ENCODE results near the gene MKNK1.

Gene MKNK1

GRCh38 chr1:46517932-46518498 lies 86.1 kb downstream of the MKNK1 start:
- no peaks in the 10 kb centered on the region for H3K36me3 ChIP-seq (ENCODE audit: control insufficient read depth, insufficient read depth, low read length)
- H3K9ac ChIP-seq, result no peak overlapping the region
- H3K79me2 ChIP-seq, result no peaks in the 10 kb centered on the region
- no peak overlapping the region for H3K4me3 ChIP-seq (ENCODE audit: low read depth, low read length)
- peaks cover 10% of the 10 kb centered on the region for H3K4me1 ChIP-seq
- no peak overlapping the region for H3K27ac ChIP-seq
- no peak overlapping the region for H2AFZ ChIP-seq
- no peaks in the 10 kb centered on the region for H3K27me3 ChIP-seq (ENCODE audit: control insufficient read depth, insufficient read depth, low read length)
- H3K4me2 ChIP-seq (ENCODE audit: low read length), result no peak overlapping the region
- TF ChIP-seq, protein P1, sequence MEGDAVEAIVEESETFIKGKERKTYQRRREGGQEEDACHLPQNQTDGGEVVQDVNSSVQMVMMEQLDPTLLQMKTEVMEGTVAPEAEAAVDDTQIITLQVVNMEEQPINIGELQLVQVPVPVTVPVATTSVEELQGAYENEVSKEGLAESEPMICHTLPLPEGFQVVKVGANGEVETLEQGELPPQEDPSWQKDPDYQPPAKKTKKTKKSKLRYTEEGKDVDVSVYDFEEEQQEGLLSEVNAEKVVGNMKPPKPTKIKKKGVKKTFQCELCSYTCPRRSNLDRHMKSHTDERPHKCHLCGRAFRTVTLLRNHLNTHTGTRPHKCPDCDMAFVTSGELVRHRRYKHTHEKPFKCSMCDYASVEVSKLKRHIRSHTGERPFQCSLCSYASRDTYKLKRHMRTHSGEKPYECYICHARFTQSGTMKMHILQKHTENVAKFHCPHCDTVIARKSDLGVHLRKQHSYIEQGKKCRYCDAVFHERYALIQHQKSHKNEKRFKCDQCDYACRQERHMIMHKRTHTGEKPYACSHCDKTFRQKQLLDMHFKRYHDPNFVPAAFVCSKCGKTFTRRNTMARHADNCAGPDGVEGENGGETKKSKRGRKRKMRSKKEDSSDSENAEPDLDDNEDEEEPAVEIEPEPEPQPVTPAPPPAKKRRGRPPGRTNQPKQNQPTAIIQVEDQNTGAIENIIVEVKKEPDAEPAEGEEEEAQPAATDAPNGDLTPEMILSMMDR (IDR thresholded peaks at IDR 0.05), result no peak
- H3K9me3 ChIP-seq (ENCODE audit: control insufficient read depth, low read length), result no peaks in the 10 kb centered on the region

GRCh38 chr1:46517010-46517600 lies 87.0 kb downstream of the MKNK1 start:
- TF ChIP-seq, protein P1 (IDR thresholded peaks at IDR 0.05), result no peak
- H3K79me2 ChIP-seq, result no peaks in the 10 kb centered on the region
- H3K9ac ChIP-seq, result no peak overlapping the region
- peak overlapping the region; percentile 57 for H2AFZ ChIP-seq
- H3K4me3 ChIP-seq (ENCODE audit: low read depth, low read length), result peak overlapping the region; percentile 1
- H3K36me3 ChIP-seq (ENCODE audit: control insufficient read depth, insufficient read depth, low read length), result no peaks in the 10 kb centered on the region
- no peaks in the 10 kb centered on the region for H3K9me3 ChIP-seq (ENCODE audit: control insufficient read depth, low read length)
- peak overlapping the region; percentile 65 for H3K27ac ChIP-seq
- H3K4me1 ChIP-seq, result peaks cover 5% of the 10 kb centered on the region
- H3K4me2 ChIP-seq (ENCODE audit: low read length), result peak overlapping the region; percentile 24
- no peaks in the 10 kb centered on the region for H3K27me3 ChIP-seq (ENCODE audit: control insufficient read depth, insufficient read depth, low read length)

GRCh38 chr1:46516200-46516950 lies 87.7 kb downstream of the MKNK1 start:
- H3K27me3 ChIP-seq (ENCODE audit: control insufficient read depth, insufficient read depth, low read length), result no peaks in the 10 kb centered on the region
- H3K4me1 ChIP-seq, result peaks cover 2% of the 10 kb centered on the region
- H3K9me3 ChIP-seq (ENCODE audit: control insufficient read depth, low read length), result no peaks in the 10 kb centered on the region
- H3K36me3 ChIP-seq (ENCODE audit: control insufficient read depth, insufficient read depth, low read length), result no peaks in the 10 kb centered on the region
- TF ChIP-seq, protein P1 (IDR thresholded peaks at IDR 0.05), result no peak
- no peaks in the 10 kb centered on the region for H3K79me2 ChIP-seq
- H3K9ac ChIP-seq, result no peak overlapping the region
- peak overlapping the region; percentile 65 for H3K27ac ChIP-seq
- H3K4me2 ChIP-seq (ENCODE audit: low read length), result peak overlapping the region; percentile 24
- H3K4me3 ChIP-seq (ENCODE audit: low read depth, low read length), result peak overlapping the region; percentile 1
- no peak overlapping the region for H2AFZ ChIP-seq

DNA sequence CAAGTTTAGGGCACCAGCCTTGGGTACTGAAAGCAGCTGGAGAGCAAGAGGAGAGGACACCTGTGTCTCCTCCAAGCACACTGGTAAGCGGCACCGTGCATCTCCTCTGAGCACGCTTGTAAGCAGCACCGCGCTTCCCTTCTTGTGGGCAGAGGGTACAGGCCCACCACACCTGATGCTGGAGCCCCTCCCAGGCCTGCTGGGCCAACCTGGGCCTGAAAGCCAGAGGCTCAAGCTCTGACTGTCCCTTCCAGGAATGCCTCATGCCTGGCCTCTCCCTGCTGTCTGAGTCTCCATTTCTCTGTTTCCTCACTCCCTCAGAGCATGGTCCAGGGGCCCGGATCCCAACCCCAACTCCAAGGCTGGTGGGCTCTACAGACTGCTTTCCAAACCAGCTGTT lies 88.5 kb downstream of the MKNK1 start:
- TF ChIP-seq, protein P1 (IDR thresholded peaks at IDR 0.05), result no peak

More for the DNA sequence above, 88.5 kb downstream of the MKNK1 start:
- H3K4me1 ChIP-seq, result peaks cover 2% of the 10 kb centered on the region
- no peaks in the 10 kb centered on the region for H3K27me3 ChIP-seq (ENCODE audit: control insufficient read depth, insufficient read depth, low read length)
- no peaks in the 10 kb centered on the region for H3K79me2 ChIP-seq
- no peak overlapping the region for H3K9ac ChIP-seq
- H3K9me3 ChIP-seq (ENCODE audit: control insufficient read depth, low read length), result no peaks in the 10 kb centered on the region
- H2AFZ ChIP-seq, result no peak overlapping the region
- H3K27ac ChIP-seq, result no peak overlapping the region
- H3K4me2 ChIP-seq (ENCODE audit: low read length), result no peak overlapping the region
- H3K36me3 ChIP-seq (ENCODE audit: control insufficient read depth, insufficient read depth, low read length), result no peaks in the 10 kb centered on the region
- no peak overlapping the region for H3K4me3 ChIP-seq (ENCODE audit: low read depth, low read length)

Data from parathyroid adenoma (tissue), 2 donors.